Tibial nerve (tissue), 4 donors: ENCODE results near the gene CHAC1. TPM values are rescaled to one million over a fixed set of nuclear protein-coding genes. Genes with fewer than 3 reads are reported as not detected.

ENCODE experiments used
- DNase-seq, 2 donors: peaks; one replicate each; pipeline ENCODE4 v3.0.0-alpha.2; 2019; ENCODE audit warnings: low spot score in 2 of 2
- H3K27ac ChIP-seq, 4 donors: fragments of 200-600 bp; sonication (generic) in 3 of 4; one replicate each; pipeline ENCODE4 v1.5.1; 2017 to 2019; ENCODE audit warnings: mild to moderate bottlenecking in 1 of 4
- H3K27me3 ChIP-seq, 2 donors: fragments of 200-600 bp; sonication (generic) in 1 of 2; one replicate each; pipeline versions ENCODE4 v1.5.1 to v1.6.0; 2017 to 2019
- H3K36me3 ChIP-seq, 3 donors: fragments of 200-600 bp; sonication (generic); one replicate each; pipeline ENCODE4 v1.5.1; 2018 to 2019
- H3K4me1 ChIP-seq, 4 donors: fragments of 200-600 bp; sonication (generic) in 3 of 4; one replicate each; pipeline ENCODE4 v1.5.1; 2017 to 2019
- H3K4me3 ChIP-seq, 4 donors: fragments of 200-600 bp; sonication (generic) in 3 of 4; one replicate each; pipeline ENCODE4 v1.5.1; 2017 to 2019; ENCODE audit warnings: mild to moderate bottlenecking in 1 of 4, moderate library complexity in 1 of 4
- H3K9me3 ChIP-seq, 4 donors: fragments of 200-600 bp; sonication (generic) in 3 of 4; one replicate each; pipeline ENCODE4 v1.5.1; 2017 to 2019
- CTCF ChIP-seq, 5 experiments: fragments of 200-600 bp in 3 of 5; fragments of 450-650 bp in 2 of 5; sonication (generic) in 3 of 5; IDR thresholded peaks; one replicate each; pipeline ENCODE4 v1.5.1; 2016 to 2019; ENCODE audit warnings: antibody characterized with exemption in 5 of 5, mild to moderate bottlenecking in 3 of 5, moderate library complexity in 2 of 5
- EP300 ChIP-seq, 2 donors: sonication (generic); formaldehyde crosslinking; IDR thresholded peaks; one replicate each; pipeline ENCODE4 v1.6.1; 2017; ENCODE audit warnings: antibody characterized with exemption in 2 of 2, mild to moderate bottlenecking in 1 of 2
- POLR2A ChIP-seq, 2 donors: fragments of 450-650 bp; IDR thresholded peaks; one replicate each; pipeline ENCODE4 v1.6.1; 2017; ENCODE audit warnings: antibody characterized with exemption in 2 of 2, mild to moderate bottlenecking in 2 of 2, moderate library complexity in 2 of 2
- WGBS, 2 donors: methylation state at CpG; one replicate each; pipeline ENCODE4 v1.1.5; 2018; 5-methylcytosine and 5-hydroxymethylcytosine counted together
- total RNA-seq, 4 donors: library from RNA; depleted of rRNA; stranded (reverse); fragments of >200 nt; gene quantifications; one replicate each; pipeline ENCODE4 v1.1.0, GENCODE V29; 2016

The CHAC1 gene
- total RNA-seq, 4 donors from 2014 or later = 2.7 TPM; not detected in 3

GRCh38 chr15:40988156-40988555 is 34.9 kb downstream of the CHAC1 start:
- no peak for DNase-seq
- WGBS, 2 donors = 91 to 92% methylated on average over 4 of the region's 4 CpGs
- Histone ChIP-seq H3K36me3 (peaks cover 5 to 76% (median 25%) of the 10 kb centered on the region in 3 donors), H3K9me3 (no peaks in the 10 kb centered on the region), H3K27me3 (no peaks in the 10 kb centered on the region), H3K4me3 (no peak overlapping the region), H3K27ac (no peak overlapping the region), H3K4me1 (no peaks in the 10 kb centered on the region)
- TF ChIP-seq EP300 (IDR thresholded peaks at IDR 0.05) (no peak), CTCF (IDR thresholded peaks at IDR 0.05) (no peak), POLR2A (IDR thresholded peaks at IDR 0.05) (no peak)

- TF ChIP-seq CTCF (IDR thresholded peaks at IDR 0.05) (no peak), POLR2A (IDR thresholded peaks at IDR 0.05) (no peak), EP300 (IDR thresholded peaks at IDR 0.05) (no peak)
- peaks cover 5 to 72% (median 14%) of the 10 kb centered on the region in 3 donors for H3K36me3 ChIP-seq
- no peaks in the 10 kb centered on the region for H3K27me3 ChIP-seq
- no peaks in the 10 kb centered on the region for H3K9me3 ChIP-seq
- no peak overlapping the region for H3K27ac ChIP-seq
- H3K4me1 ChIP-seq = no peaks in the 10 kb centered on the region
- no peak for DNase-seq
- H3K4me3 ChIP-seq = no peak overlapping the region
Measured at GRCh38 chr15:40990080-40990479, 36.8 kb downstream of the CHAC1 start.

GRCh38 chr15:40990789-40991188 is 37.5 kb downstream of the CHAC1 start:
- H3K4me1 ChIP-seq = no peaks in the 10 kb centered on the region
- no peak overlapping the region for H3K27ac ChIP-seq
- no peaks in the 10 kb centered on the region for H3K27me3 ChIP-seq
- no peak for DNase-seq
- no peak overlapping the region for H3K4me3 ChIP-seq
- H3K36me3 ChIP-seq = peaks cover 5 to 72% (median 13%) of the 10 kb centered on the region in 3 donors
- no peaks in the 10 kb centered on the region for H3K9me3 ChIP-seq
- no peak for TF ChIP-seq CTCF (IDR thresholded peaks at IDR 0.05)
- no peak for TF ChIP-seq EP300 (IDR thresholded peaks at IDR 0.05)
- no peak for TF ChIP-seq POLR2A (IDR thresholded peaks at IDR 0.05)
- WGBS, 2 donors = 0% methylated on average over 1 of the region's 1 CpG

- WGBS, 2 donors = 69 to 70% methylated on average over 3 of the region's 3 CpGs
- no peak for TF ChIP-seq POLR2A (IDR thresholded peaks at IDR 0.05)
- TF ChIP-seq CTCF (IDR thresholded peaks at IDR 0.05) = no peak
- TF ChIP-seq EP300 (IDR thresholded peaks at IDR 0.05) = no peak
- peaks cover 5 to 72% (median 7%) of the 10 kb centered on the region in 3 donors for H3K36me3 ChIP-seq
Measured at GRCh38 chr15:40991355-40991754, 38.1 kb downstream of the CHAC1 start.

GRCh38 chr15:40992241-40992741 is 39.0 kb downstream of the CHAC1 start:
- Histone ChIP-seq H3K36me3 (peaks cover 0 to 72% (median 2%) of the 10 kb centered on the region in 3 donors), H3K9me3 (no peaks in the 10 kb centered on the region), H3K4me1 (no peaks in the 10 kb centered on the region), H3K27ac (no peak overlapping the region), H3K4me3 (no peak overlapping the region), H3K27me3 (no peaks in the 10 kb centered on the region)
- 56 to 64% methylated on average over 1 of the region's 1 CpG for WGBS, 2 donors
- TF ChIP-seq POLR2A (IDR thresholded peaks at IDR 0.05) (no peak), CTCF (IDR thresholded peaks at IDR 0.05) (no peak), EP300 (IDR thresholded peaks at IDR 0.05) (no peak)
- DNase-seq = no peak

More at GRCh38 chr15:40991355-40991754, 38.1 kb downstream of the CHAC1 start:
- no peak overlapping the region for H3K27ac ChIP-seq
- no peaks in the 10 kb centered on the region for H3K27me3 ChIP-seq
- H3K9me3 ChIP-seq = no peaks in the 10 kb centered on the region
- H3K4me1 ChIP-seq = no peaks in the 10 kb centered on the region
- DNase-seq = no peak
- no peak overlapping the region for H3K4me3 ChIP-seq
